HG03558 (cell line): Measurements from ENCODE around the gene LGALSL.
"Not testable (repeated sequence)": the region's sequence is repeated elsewhere in the genome, so short reads cannot be mapped to it uniquely, and the experiment has no call there.

ENCODE experiments used
- ATAC-seq: cut with Tn5 transposase; IDR thresholded peaks from one replicate; pipeline ENCODE4 v1.9.1; 2021; ENCODE audit warnings: moderate number of reproducible peaks; ENCODE audit not compliant: unreplicated experiment; ENCODE audit errors: extremely low read depth

LGALSL gene

GRCh38 chr2:64442277-64442676 lies 11.7 kb upstream of the LGALSL start:
- no peak for ATAC-seq

GRCh38 chr2:64442801-64443429 lies 11.0 kb upstream of the LGALSL start:
- ATAC-seq, result no peak

GRCh38 chr2:64445970-64446369 lies 8.0 kb upstream of the LGALSL start:
- ATAC-seq, result not testable (repeated sequence)

- no peak for ATAC-seq
Observed at GRCh38 chr2:64447317-64448040, 6.5 kb upstream of the LGALSL start.

GRCh38 chr2:64448041-64448426 lies 5.9 kb upstream of the LGALSL start:
- no peak for ATAC-seq

GRCh38 chr2:64451051-64451450 lies 2.9 kb upstream of the LGALSL start:
- no peak for ATAC-seq

- ATAC-seq, result no peak
Observed at GRCh38 chr2:64454386-64455332, 697 bp downstream of the LGALSL start.

GRCh38 chr2:64455545-64455944 lies 1.6 kb downstream of the LGALSL start:
- no peak for ATAC-seq

- no peak for ATAC-seq
Observed at GRCh38 chr2:64456293-64456692, 2.3 kb downstream of the LGALSL start.

GRCh38 chr2:64457524-64457923 lies 3.6 kb downstream of the LGALSL start:
- no peak for ATAC-seq

- ATAC-seq, result no peak
Observed at GRCh38 chr2:64459575-64459974, 5.6 kb downstream of the LGALSL start.

- no peak for ATAC-seq
Observed at GRCh38 chr2:64460330-64460729, 6.4 kb downstream of the LGALSL start.

- ATAC-seq, result no peak
Observed at GRCh38 chr2:64461271-64462058, 7.5 kb downstream of the LGALSL start.

- ATAC-seq, result no peak
Observed at GRCh38 chr2:64462171-64462570, 8.2 kb downstream of the LGALSL start.

GRCh38 chr2:64462940-64463700 lies 9.2 kb downstream of the LGALSL start:
- ATAC-seq, result no peak

- no peak for ATAC-seq
Observed at GRCh38 chr2:64463781-64464180, 9.8 kb downstream of the LGALSL start.

GRCh38 chr2:64466478-64467085 lies 12.6 kb downstream of the LGALSL start:
- ATAC-seq, result no peak

GRCh38 chr2:64467096-64467843 lies 13.3 kb downstream of the LGALSL start:
- no peak for ATAC-seq
